SKM-1 (cell line): ENCODE results near the gene SELENOO.

Experiments used
- DNase-seq: peaks from one replicate; lab custom pipeline; 2025; ENCODE audit not compliant: unreplicated experiment; lab: John Stamatoyannopoulos, UW

Gene SELENOO

DNA sequence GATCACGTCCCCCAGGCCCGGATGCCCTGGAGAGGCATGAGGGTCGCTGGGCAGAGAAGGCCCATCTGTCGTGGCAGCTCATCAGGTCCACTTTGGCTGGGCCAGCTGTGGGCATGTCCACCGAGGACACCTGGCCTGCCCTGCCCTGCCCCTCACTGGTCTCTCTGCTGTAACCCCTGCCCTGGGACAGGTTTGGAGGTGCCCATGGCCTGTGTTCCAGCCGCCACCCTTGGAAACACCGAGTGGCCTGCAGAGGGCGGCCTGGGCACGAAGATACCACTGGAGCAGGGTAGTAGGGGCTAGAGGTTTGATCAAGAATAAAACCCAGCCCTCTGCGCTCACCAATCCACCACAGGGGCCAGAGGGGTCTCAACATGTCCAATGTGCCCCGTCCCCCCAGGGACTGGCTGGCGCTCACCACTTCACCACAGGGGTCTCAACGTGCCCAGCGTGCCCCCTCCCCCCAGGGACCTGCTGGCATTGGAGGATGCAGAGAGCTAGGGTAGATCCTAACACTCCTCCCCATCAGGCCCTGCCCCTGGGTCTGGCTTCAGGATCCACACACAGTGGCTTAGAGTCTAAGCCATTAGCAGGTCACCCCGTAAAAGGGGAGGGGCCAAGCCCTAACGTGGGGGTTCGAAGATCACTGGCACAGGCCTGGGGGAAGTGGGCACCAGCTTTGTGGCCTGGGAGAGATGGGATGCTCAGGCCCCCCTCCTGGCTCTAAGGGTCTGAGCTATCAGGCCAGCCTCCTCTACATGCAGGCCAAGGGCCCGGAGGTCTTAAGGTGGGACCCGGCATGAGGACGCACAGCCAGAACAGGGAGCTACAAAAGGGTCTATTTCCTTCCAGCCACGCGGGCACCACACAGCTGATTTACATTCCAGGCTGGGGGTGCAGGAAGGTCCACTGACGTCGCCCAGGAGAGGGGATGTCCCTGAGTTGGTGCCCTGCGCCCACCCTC is 51.6 kb downstream of the SELENOO start:
- DNase-seq = no peak

GRCh38 chr22:50253046-50253915 is 52.5 kb downstream of the SELENOO start:
- no peak for DNase-seq

- DNase-seq = no peak
Measured at GRCh38 chr22:50253941-50254340, 53.1 kb downstream of the SELENOO start.

GRCh38 chr22:50255099-50255498 is 54.3 kb downstream of the SELENOO start:
- DNase-seq = no peak

DNA sequence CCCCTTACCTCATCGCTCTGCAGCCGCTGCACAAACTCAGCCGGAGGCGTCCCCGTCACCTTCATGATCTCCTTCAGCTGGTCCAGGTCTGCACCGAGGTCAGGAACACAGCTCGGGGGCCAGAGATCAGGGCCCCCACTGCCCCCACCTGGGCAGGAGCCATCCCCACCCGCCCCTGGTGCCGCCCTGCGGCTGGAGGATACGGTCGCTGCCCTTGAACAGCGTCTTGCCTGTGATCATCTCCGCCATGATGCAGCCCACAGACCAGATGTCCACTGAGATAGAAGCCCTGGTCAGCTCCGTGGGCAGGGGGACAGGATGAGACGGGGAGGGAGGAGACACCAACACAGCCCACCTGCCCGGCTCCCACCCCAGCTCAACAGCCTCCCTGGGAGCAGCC is 54.8 kb downstream of the SELENOO start:
- DNase-seq = no peak

- no peak for DNase-seq
Measured at GRCh38 chr22:50256258-50256862, 55.5 kb downstream of the SELENOO start.

DNA sequence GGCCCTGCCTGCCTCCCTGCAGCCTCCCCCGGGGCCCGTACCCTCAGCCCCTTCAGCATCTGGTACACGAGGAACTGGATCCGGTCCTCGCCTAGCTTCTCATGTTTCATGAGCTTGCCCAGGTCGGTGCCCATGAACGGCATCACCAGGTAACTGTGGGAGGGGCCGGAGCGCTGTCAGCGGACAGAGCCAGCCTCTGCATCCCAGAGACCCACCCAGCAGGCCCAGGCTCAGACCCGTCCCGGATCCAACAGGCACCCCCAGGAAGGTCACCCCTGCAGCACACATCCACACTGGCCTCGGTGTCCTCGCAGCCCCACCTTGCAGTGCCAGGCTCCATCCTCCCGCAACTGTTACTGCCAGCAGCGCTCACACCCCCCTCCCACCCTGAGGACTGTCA is 56.2 kb downstream of the SELENOO start:
- no peak for DNase-seq

GRCh38 chr22:50257451-50258360 is 56.9 kb downstream of the SELENOO start:
- DNase-seq = no peak

DNA sequence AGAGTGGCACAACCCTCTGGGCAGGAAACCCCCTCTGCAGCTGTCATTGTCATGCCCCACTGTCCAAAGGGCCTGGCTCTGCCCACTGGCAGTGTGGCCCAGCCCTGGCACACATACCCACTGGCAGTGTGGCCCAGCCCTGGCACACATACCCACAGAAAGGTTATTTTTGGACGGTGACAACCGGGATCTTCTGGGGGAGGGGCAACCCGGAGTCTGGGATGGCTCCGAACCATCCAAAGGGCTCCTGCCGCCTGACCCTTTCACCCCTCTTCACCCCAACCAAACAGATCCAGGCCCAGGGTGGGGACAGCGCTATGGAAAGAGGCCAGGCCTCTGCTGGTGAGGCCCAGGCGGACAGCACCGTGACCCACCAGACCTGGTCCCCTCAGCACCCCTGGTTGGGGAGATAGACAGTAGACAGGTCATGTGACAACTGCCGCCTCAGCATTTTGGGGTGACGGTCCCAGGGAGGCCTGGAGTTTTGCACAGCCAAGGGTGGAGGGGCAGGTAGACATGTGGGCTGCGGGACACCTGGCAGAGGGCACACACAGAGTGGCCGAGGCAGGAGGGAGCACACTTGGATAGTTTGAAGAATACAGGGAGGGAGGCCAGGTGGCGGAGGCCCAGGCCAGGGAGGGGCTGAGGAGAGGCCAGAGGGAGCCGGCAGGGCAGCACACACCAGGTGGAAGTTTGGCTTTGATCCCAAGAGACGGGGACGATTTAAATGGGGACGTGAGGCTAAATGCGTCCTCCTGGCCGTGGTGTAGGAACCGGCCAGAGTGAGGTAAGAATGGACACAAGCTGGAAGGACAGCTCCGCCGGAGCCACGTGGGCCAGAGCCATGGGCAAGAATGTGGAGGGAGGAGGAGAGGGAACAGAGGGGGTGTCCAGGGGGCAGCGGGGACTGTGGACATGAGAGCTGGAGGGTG is 57.8 kb downstream of the SELENOO start:
- no peak for DNase-seq

- DNase-seq = no peak
Measured at GRCh38 chr22:50259302-50259701, 58.5 kb downstream of the SELENOO start.

- DNase-seq = no peak
Measured at GRCh38 chr22:50260434-50260800, 59.6 kb downstream of the SELENOO start.

- DNase-seq = no peak
Measured at GRCh38 chr22:50260801-50261614, 60.2 kb downstream of the SELENOO start.

DNA sequence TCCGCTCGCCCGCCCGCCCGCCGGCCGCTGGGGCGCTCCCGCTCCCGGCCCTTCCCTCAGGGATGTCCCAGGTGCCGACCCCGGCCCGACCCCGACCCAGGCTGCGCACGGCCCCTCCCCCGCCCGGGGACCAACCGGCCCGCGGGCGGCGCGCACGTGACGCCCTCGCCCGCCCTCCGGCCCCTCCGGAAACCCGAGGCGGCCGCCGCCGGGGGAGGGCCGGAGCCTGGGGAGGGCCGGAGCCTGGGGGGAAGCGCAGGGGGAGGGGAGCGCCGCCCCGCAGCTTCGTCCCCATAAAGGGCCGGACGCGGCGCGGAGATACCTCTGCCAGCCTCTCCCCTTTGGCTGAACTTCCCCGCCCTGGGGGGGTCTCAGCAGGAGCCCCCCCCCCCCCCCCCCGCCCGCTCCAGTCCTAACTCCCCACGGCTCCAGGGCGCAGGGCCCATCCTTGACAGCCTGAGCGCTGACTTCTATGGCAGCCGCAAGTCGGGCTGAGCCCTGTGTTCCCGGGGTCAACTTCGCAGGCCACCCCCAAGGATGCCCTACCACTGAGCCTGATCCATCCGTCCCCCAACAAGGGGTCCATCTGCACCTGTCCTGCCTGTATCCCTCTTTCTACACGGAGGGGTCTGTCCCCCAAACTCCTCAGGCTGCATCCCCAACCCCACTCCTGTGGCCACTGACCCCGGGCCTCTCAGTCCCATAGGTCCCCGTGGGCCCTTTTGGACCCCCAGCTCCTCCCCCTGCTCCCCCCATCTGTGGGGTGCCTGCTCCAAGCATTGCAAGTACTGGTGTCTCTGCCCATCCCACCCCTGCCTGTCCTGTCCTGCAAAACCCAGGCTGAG is 61.0 kb downstream of the SELENOO start, which contains the start of gene MAPK12:
Gene MAPK12 (minus strand): TSS at position 69 of the 845 bp plus-strand sequence. CDS start 174 bp downstream, outside the sequence.
- DNase-seq = no peak

- DNase-seq = no peak
Measured at GRCh38 chr22:50262460-50262911, 61.7 kb downstream of the SELENOO start.

- DNase-seq = no peak
Measured at GRCh38 chr22:50262973-50263617, 62.3 kb downstream of the SELENOO start.

DNA sequence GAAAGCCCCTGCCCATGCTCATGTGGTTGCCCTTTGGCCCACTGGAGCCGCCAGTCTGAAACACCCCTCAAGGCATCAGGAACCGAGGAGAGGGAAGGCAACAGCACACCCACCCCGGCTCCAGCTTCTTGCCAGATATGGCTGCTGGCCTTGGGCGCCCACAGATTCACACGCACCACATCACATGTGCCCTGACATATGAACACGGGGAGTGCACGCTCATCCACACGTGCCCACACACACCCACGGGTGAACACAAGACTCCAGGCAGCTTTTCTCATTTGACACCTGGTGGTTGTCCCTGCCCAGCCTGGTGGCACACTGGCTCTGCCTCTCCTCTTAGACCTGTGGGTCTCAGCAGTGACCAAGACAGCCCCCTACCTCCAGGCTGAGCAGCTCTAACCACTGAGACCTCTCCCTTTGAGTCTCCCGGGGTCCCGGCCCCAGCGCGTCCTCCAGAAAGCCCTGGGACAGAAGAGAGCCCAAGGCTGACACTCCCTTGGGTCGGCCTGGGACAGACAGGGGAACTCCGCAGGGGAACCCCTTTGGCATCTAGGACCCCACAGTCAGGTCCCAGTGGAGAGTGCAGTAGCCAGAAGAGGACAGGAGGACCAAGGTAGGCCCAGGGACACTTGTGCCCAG is 63.4 kb downstream of the SELENOO start:
- no peak for DNase-seq
